GM23248 (cell line): ENCODE results near the gene ITIH4.
"Not testable (repeated sequence)": the region's sequence is repeated elsewhere in the genome, so short reads cannot be mapped to it uniquely, and the experiment has no call there.

Experiments
- EZH2 ChIP-seq: fragments of 200-600 bp; sonication (generic); IDR thresholded peaks from 2 replicates; pipeline ENCODE4 v1.6.1; 2018; ENCODE audit warnings: antibody characterized with exemption, mild to moderate bottlenecking; ENCODE audit not compliant: insufficient read depth, poor library complexity, severe bottlenecking
- EZH2phosphoT487 ChIP-seq: fragments of 200-600 bp; sonication (generic); IDR thresholded peaks from 2 replicates; pipeline ENCODE4 v1.6.1; 2018; ENCODE audit warnings: antibody characterized with exemption, moderate library complexity, mild to moderate bottlenecking, low read depth; ENCODE audit not compliant: insufficient read depth

DNA sequence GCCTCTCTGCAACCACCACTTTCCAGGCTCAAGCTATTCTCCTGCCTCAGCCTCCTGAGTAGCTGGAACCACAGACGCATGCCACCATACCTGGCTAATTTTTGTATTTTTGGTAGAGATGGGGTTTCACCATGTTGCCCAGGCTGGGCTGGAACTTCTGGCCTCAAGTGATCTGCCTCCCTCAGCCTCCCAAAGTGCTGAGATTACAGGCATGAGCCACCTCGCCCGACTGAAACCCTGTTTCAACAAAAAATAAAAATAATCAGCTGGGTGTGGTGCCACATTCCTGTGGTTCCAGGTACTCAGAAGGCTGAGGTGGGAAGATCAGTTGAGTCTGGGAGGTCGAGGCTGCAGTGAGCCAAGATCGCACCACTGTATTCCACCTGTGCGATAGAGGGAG, 54.0 kb downstream of the ITIH4 start:
- TF ChIP-seq EZH2, EZH2phosphoT487: not testable (repeated sequence)
